ENCODE measurements around the gene TNFRSF12A. TPM values are rescaled to one million over a fixed set of nuclear protein-coding genes. Genes with fewer than 3 reads are reported as not detected.
A peak's percentile ranks its signal among the peaks of the same experiment; 100 is the strongest.

The TNFRSF12A gene
- total RNA-seq, 1 experiment from 2014 or later, result 147 TPM

DNA sequence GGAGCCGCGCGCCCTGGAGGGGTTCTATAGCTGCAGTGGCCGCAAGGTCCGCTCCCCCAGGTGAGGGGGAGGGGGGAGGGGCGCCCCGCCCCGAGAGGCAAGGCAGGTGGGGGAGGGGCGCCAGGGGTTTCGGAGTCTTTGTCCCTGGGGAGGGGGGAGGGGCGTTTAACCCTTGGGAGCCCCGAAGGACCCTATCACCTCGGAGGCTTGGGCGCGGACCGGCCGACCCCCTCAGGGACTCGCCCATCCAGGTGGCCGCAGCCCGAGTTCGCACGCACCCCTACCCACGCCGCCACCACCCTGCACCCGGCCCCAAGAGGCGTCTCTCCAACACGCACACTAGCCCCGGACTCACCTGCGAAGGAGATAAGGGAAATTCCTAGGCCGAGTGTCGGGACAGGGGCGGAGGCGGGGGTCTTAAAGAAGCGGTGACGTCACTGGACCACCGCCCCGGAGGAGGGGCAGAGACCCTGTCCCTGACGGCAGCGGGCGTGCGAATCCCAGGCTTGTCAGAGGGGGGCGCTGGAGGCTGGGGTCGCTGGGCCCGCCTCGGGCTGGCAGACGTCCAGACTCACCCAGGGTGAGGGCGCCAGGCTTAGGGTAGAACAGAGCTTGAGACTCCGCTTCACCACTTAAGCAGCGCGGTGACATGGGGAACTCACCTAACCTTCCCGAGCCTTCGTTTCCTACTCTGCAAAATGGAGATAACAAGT, 2.2 kb upstream of the TNFRSF12A start, which contains the start of gene CLDN6:
Gene CLDN6, minus strand, starts transcription at position 390 of the 713 bp plus-strand sequence. CDS start 2,162 bp downstream, outside the sequence.
- no peak within 1 kb of the TSS for H4K5ac ChIP-seq (ENCODE audit: insufficient read length, low read depth, low read length)
- H4K91ac ChIP-seq (ENCODE audit: insufficient read length, low read depth, low read length), result no peak within 1 kb of the TSS
- H3K9ac ChIP-seq (ENCODE audit: extremely low read depth, insufficient read length, low read length), result peak within 1 kb of the TSS; percentile 87
- H3K4me2 ChIP-seq (ENCODE audit: insufficient read depth, insufficient read length, low read length), result peak within 1 kb of the TSS; percentile 81
- no peak within 1 kb of the TSS; the same call in 1 of the 2 replicates for H3K4ac ChIP-seq (ENCODE audit: low read depth, low read length)
- H2BK12ac ChIP-seq (ENCODE audit: insufficient read length, low read depth, low read length), result peak within 1 kb of the TSS; percentile 78
- H3K36me3 Mint-ChIP-seq (ENCODE audit: insufficient read depth in 1 of 3, low read depth in 3 of 3), result peaks cover 24 to 49% (median 34%) of the 10 kb centered on the region in 3 experiments
- peaks cover 9% of the 10 kb centered on the region; the same call in 1 of the 2 replicates for H3K79me2 ChIP-seq (ENCODE audit: insufficient read depth, low read length)
- H3T11ph ChIP-seq (ENCODE audit: low read length), result no peak within 1 kb of the TSS
- H3K4me1 ChIP-seq (ENCODE audit: insufficient read depth, low read length), result peaks cover 2% of the 10 kb centered on the region; the same call in 1 of the 2 replicates
- H3K27me3 Mint-ChIP-seq (ENCODE audit: low read depth), result peaks cover 9% of the 10 kb centered on the region
- H3K14ac ChIP-seq (ENCODE audit: insufficient read depth, low read length), result peak within 1 kb of the TSS; percentile 99
- H2BK20ac ChIP-seq (ENCODE audit: low read depth, low read length, poor library complexity, severe bottlenecking), result no peak within 1 kb of the TSS
- H2BK15ac ChIP-seq (ENCODE audit: low read depth, low read length), result no peak within 1 kb of the TSS
- H3K4me1 Mint-ChIP-seq, result peaks cover 51 to 74% of the 10 kb centered on the region in 2 experiments
- peak; percentile 97 for DNase-seq
- H3K18ac ChIP-seq (ENCODE audit: insufficient read length, low read depth, low read length), result peak within 1 kb of the TSS; percentile 99
- peaks cover 28% of the 10 kb centered on the region for H3K23me2 ChIP-seq (ENCODE audit: insufficient read length, low read depth, low read length, poor library complexity, severe bottlenecking)
- no peak within 1 kb of the TSS for H3K56ac ChIP-seq (ENCODE audit: insufficient read length, low read depth, low read length)
- H3K27ac Mint-ChIP-seq, result peak within 1 kb of the TSS; percentile 98 to 99 (median 99)
- no peaks in the 10 kb centered on the region for H4K20me1 ChIP-seq (ENCODE audit: control insufficient read depth, insufficient read depth, insufficient read length)
- no CpG with 5 or more reads among the region's 52 CpGs for WGBS (ENCODE audit: extremely low coverage, insufficient read length, low lambda C conversion rate)
- no peak within 1 kb of the TSS for H2AFZ ChIP-seq (ENCODE audit: low read length)
- no peak within 1 kb of the TSS for H3K27ac ChIP-seq (ENCODE audit: insufficient read length, low read depth, low read length)
- peak; percentile 91 for TF ChIP-seq CTCF (conservative IDR thresholded peaks at IDR 0.05)
- H2AK5ac ChIP-seq (ENCODE audit: insufficient read length, low read length), result no peak within 1 kb of the TSS
- no peak within 1 kb of the TSS for H3K23ac ChIP-seq (ENCODE audit: insufficient read length, low read depth, low read length)
- no peak within 1 kb of the TSS for H4K8ac ChIP-seq (replicated peaks; ENCODE audit: insufficient read length, low read depth, low read length)
- no peaks in the 10 kb centered on the region; a peak in 2 of 5 replicates for H3K9me3 Mint-ChIP-seq
- no peaks in the 10 kb centered on the region for H3K79me1 ChIP-seq (ENCODE audit: insufficient read depth, low read depth, low read length, poor library complexity, severe bottlenecking)
- H3K9me3 ChIP-seq (ENCODE audit: control insufficient read depth, low read depth, low read length), result no peaks in the 10 kb centered on the region
- peak within 1 kb of the TSS; percentile 76 for H2BK5ac ChIP-seq (ENCODE audit: insufficient read length, low read length)
- no peaks in the 10 kb centered on the region for H3K27me3 ChIP-seq (ENCODE audit: insufficient read depth, low read length)
- peak within 1 kb of the TSS; percentile 91 to 96 for H3K4me3 Mint-ChIP-seq
- H2BK120ac ChIP-seq (ENCODE audit: low read depth, low read length, poor library complexity, severe bottlenecking), result no peak within 1 kb of the TSS

Data from H9 (cell line).